ENCODE results near the gene POLR3B. TPM values are rescaled to one million over a fixed set of nuclear protein-coding genes. Genes with fewer than 3 reads are reported as not detected.

POLR3B gene
- polyA plus RNA-seq, 1 donor (not counting 4 experiments of a cell fraction or from before 2014, with no cell fraction given): 13.9 TPM

DNA sequence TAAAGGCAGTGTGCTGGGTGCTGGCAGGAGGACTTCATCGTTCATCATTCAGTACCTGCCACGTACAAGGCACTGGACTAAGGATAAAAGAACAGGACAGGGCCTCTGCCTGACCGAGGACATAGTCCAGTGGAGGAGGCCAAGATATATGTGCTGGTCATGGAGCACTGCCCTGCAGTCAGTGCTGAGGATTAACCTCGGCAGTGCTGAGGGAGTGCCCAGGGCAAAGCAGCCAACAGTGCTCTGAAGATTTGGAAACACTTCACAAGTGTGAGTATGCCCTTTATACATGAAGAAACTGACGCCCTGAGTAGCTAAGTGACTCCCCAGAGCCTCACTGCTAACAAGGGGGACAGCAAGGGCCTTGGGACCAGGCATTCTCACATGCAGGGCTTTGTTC is 153.8 kb downstream of the POLR3B start:
- FAIRE-seq: no peak
- H3K9ac ChIP-seq (ENCODE audit: control insufficient read depth, extremely low read depth, insufficient read depth, low read length): no peak overlapping the region
- no peak overlapping the region for H3K27ac ChIP-seq (ENCODE audit: control insufficient read depth, insufficient read depth, low read length)
- DNase-seq (ENCODE audit: low read depth, low spot score): no peak
- no peaks in the 10 kb centered on the region for H4K20me1 ChIP-seq (ENCODE audit: control insufficient read depth, extremely low read depth, insufficient read depth, low read length)
- H3K36me3 ChIP-seq (ENCODE audit: control insufficient read depth in 2 of 2, extremely low read depth in 1 of 2, insufficient read depth in 2 of 2, low read length in 2 of 2): peaks cover 3 to 4% of the 10 kb centered on the region in 2 experiments
- TF ChIP-seq, protein P1, sequence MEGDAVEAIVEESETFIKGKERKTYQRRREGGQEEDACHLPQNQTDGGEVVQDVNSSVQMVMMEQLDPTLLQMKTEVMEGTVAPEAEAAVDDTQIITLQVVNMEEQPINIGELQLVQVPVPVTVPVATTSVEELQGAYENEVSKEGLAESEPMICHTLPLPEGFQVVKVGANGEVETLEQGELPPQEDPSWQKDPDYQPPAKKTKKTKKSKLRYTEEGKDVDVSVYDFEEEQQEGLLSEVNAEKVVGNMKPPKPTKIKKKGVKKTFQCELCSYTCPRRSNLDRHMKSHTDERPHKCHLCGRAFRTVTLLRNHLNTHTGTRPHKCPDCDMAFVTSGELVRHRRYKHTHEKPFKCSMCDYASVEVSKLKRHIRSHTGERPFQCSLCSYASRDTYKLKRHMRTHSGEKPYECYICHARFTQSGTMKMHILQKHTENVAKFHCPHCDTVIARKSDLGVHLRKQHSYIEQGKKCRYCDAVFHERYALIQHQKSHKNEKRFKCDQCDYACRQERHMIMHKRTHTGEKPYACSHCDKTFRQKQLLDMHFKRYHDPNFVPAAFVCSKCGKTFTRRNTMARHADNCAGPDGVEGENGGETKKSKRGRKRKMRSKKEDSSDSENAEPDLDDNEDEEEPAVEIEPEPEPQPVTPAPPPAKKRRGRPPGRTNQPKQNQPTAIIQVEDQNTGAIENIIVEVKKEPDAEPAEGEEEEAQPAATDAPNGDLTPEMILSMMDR (optimal IDR thresholded peaks at IDR 0.05 in 1 of 3, IDR thresholded peaks at IDR 0.05 in 1 of 3, conservative IDR thresholded peaks at IDR 0.05 in 1 of 3; ENCODE audit: extremely low read depth in 1 of 3, insufficient read depth in 2 of 3, low read length in 3 of 3): no peak
- TF ChIP-seq EZH2 (IDR thresholded peaks at IDR 0.05; ENCODE audit: low read length): no peak
- no peaks in the 10 kb centered on the region for H3K9me3 ChIP-seq (ENCODE audit: control insufficient read depth, low read depth, low read length)
- dilution Hi-C loops (cut with MboI; ENCODE audit: extremely low pct_ligation_motif_present, low sequenced_read_pairs): no loop called here
- no peak overlapping the region for H2AFZ ChIP-seq (ENCODE audit: control insufficient read depth, low read length)
- no peak overlapping the region for H3K4me2 ChIP-seq (ENCODE audit: control insufficient read depth, extremely low read depth, insufficient read depth, low read depth, low read length)
- H3K4me3 ChIP-seq (ENCODE audit: control insufficient read depth in 2 of 3, extremely low read depth in 1 of 3, insufficient read depth in 2 of 3, low read depth in 1 of 3, low read length in 3 of 3): no peak overlapping the region
- no peaks in the 10 kb centered on the region for H3K4me1 ChIP-seq (ENCODE audit: control insufficient read depth, extremely low read depth, insufficient read depth, low read length)
- H3K79me2 ChIP-seq (ENCODE audit: control insufficient read depth, insufficient read depth, low read length): no peaks in the 10 kb centered on the region
- H3K27me3 ChIP-seq (ENCODE audit: control insufficient read depth, extremely low read depth, insufficient read depth, low read length): no peaks in the 10 kb centered on the region
- H3K9me1 ChIP-seq (ENCODE audit: control insufficient read depth, extremely low read depth, insufficient read depth, low read length): no peaks in the 10 kb centered on the region

DNA sequence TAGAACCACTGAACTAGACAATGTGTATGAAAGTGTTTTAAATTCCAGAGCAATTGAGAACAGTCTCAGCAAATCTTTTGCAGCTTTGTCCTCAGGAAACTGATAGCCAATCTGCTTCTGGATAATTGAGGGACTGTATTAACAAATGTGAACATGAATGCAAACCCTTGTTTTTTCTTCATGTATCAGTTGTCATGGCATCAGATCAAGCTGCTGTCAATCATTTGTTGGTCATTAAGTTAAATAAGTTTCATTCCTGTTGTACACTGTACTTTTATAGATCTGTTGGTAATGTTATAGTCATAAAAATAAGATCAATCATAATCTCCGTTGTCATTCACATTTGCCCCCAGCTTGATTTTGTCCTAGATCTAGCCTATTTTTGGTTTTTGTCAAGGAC is 159.8 kb downstream of the POLR3B start:
- Histone ChIP-seq H3K79me2 (ENCODE audit: control insufficient read depth, insufficient read depth, low read length) (no peaks in the 10 kb centered on the region), H3K4me2 (ENCODE audit: control insufficient read depth, extremely low read depth, insufficient read depth, low read depth, low read length) (no peak overlapping the region), H3K36me3 (ENCODE audit: control insufficient read depth in 2 of 2, extremely low read depth in 1 of 2, insufficient read depth in 2 of 2, low read length in 2 of 2) (no peaks in the 10 kb centered on the region), H4K20me1 (ENCODE audit: control insufficient read depth, extremely low read depth, insufficient read depth, low read length) (no peaks in the 10 kb centered on the region), H2AFZ (ENCODE audit: control insufficient read depth, low read length) (no peak overlapping the region), H3K9me1 (ENCODE audit: control insufficient read depth, extremely low read depth, insufficient read depth, low read length) (no peaks in the 10 kb centered on the region), H3K9me3 (ENCODE audit: control insufficient read depth, low read depth, low read length) (no peaks in the 10 kb centered on the region), H3K27me3 (ENCODE audit: control insufficient read depth, extremely low read depth, insufficient read depth, low read length) (no peaks in the 10 kb centered on the region), H3K27ac (ENCODE audit: control insufficient read depth, insufficient read depth, low read length) (no peak overlapping the region), H3K4me3 (ENCODE audit: control insufficient read depth in 2 of 3, extremely low read depth in 1 of 3, insufficient read depth in 2 of 3, low read depth in 1 of 3, low read length in 3 of 3) (no peak overlapping the region), H3K9ac (ENCODE audit: control insufficient read depth, extremely low read depth, insufficient read depth, low read length) (no peak overlapping the region), H3K4me1 (ENCODE audit: control insufficient read depth, extremely low read depth, insufficient read depth, low read length) (no peaks in the 10 kb centered on the region)
- DNase-seq (ENCODE audit: low read depth, low spot score) (no peak), FAIRE-seq (no peak)
- no peak for TF ChIP-seq EZH2 (IDR thresholded peaks at IDR 0.05; ENCODE audit: low read length)
- TF ChIP-seq, protein P1 (optimal IDR thresholded peaks at IDR 0.05 in 1 of 3, IDR thresholded peaks at IDR 0.05 in 1 of 3, conservative IDR thresholded peaks at IDR 0.05 in 1 of 3; ENCODE audit: extremely low read depth in 1 of 3, insufficient read depth in 2 of 3, low read length in 3 of 3): no peak
- dilution Hi-C loops (cut with MboI; ENCODE audit: extremely low pct_ligation_motif_present, low sequenced_read_pairs): no loop called here

All from keratinocyte (primary cell).